H9 (cell line): Measurements from ENCODE around the gene GALNT10. TPM values are rescaled to one million over a fixed set of nuclear protein-coding genes. Genes with fewer than 3 reads are reported as not detected.

Source experiments
- DNase-seq: peaks from one replicate; pipeline ENCODE4 v3.0.0-alpha.2; 2017
- H2AFZ ChIP-seq: one replicate; pipeline ENCODE4 v1.6.1; 2013; ENCODE audit warnings: mild to moderate bottlenecking, low read length, control low read depth, moderate library complexity
- H2AK5ac ChIP-seq: 2 replicates; pipeline ENCODE4 v1.6.1; 2013; ENCODE audit warnings: low read length, control low read depth, mixed read lengths; ENCODE audit not compliant: insufficient read length
- H2BK120ac ChIP-seq: one replicate; pipeline ENCODE4 v1.6.1; 2013; ENCODE audit warnings: low read depth, mild to moderate bottlenecking, low read length, control low read depth, inconsistent platforms; ENCODE audit not compliant: poor library complexity, severe bottlenecking
- H2BK12ac ChIP-seq: 2 replicates; pipeline ENCODE4 v1.6.1; 2013; ENCODE audit warnings: low read length, control low read depth, mixed read lengths, low read depth; ENCODE audit not compliant: insufficient read length
- H2BK15ac ChIP-seq: 2 replicates; pipeline ENCODE4 v1.6.1; 2013; ENCODE audit warnings: low read depth, low read length, control low read depth
- H2BK20ac ChIP-seq: one replicate; pipeline ENCODE4 v1.6.1; 2013; ENCODE audit warnings: low read depth, mild to moderate bottlenecking, low read length, control low read depth, inconsistent platforms; ENCODE audit not compliant: poor library complexity, severe bottlenecking
- H2BK5ac ChIP-seq: 2 replicates; pipeline ENCODE4 v1.6.1; 2013; ENCODE audit warnings: low read length, control low read depth, mixed read lengths; ENCODE audit not compliant: insufficient read length
- H3K14ac ChIP-seq: 2 replicates; pipeline ENCODE4 v1.6.1; 2013; ENCODE audit warnings: low read length, control low read depth; ENCODE audit not compliant: insufficient read depth
- H3K18ac ChIP-seq: 2 replicates; pipeline ENCODE4 v1.6.1; 2013; ENCODE audit warnings: low read depth, mild to moderate bottlenecking, mixed read lengths, low read length, control low read depth; ENCODE audit not compliant: insufficient read length
- H3K23ac ChIP-seq: 2 replicates; pipeline ENCODE4 v1.6.1; 2013; ENCODE audit warnings: low read length, control low read depth, mixed read lengths, low read depth; ENCODE audit not compliant: insufficient read length
- H3K23me2 ChIP-seq: 2 replicates; pipeline ENCODE4 v1.6.1; 2013; ENCODE audit warnings: low read depth, mild to moderate bottlenecking, mixed read lengths, low read length, control low read depth; ENCODE audit not compliant: insufficient read length, poor library complexity, severe bottlenecking
- H3K27ac ChIP-seq: 2 replicates; pipeline ENCODE4 v1.5.1; 2013; ENCODE audit warnings: low read length, control low read depth, mixed read lengths, low read depth; ENCODE audit not compliant: insufficient read length
- H3K27me3 ChIP-seq: 2 replicates; pipeline ENCODE4 v1.6.1; 2013; ENCODE audit warnings: low read length, control low read depth, inconsistent platforms; ENCODE audit not compliant: insufficient read depth
- H3K4ac ChIP-seq: 2 replicates; pipeline ENCODE4 v1.6.1; 2013; ENCODE audit warnings: low read depth, mild to moderate bottlenecking, control low read depth, inconsistent platforms, low read length, moderate library complexity
- H3K4me1 ChIP-seq: 2 replicates; pipeline ENCODE4 v1.6.1; 2013; ENCODE audit warnings: low read length, control low read depth, inconsistent platforms; ENCODE audit not compliant: insufficient read depth
- H3K4me2 ChIP-seq: 2 replicates; pipeline ENCODE4 v1.6.1; 2013; ENCODE audit warnings: low read length, control low read depth, mixed read lengths; ENCODE audit not compliant: insufficient read length, insufficient read depth
- H3K56ac ChIP-seq: 2 replicates; pipeline ENCODE4 v1.6.1; 2013; ENCODE audit warnings: low read depth, mild to moderate bottlenecking, mixed read lengths, low read length, control low read depth; ENCODE audit not compliant: insufficient read length
- H3K79me1 ChIP-seq: 2 replicates; pipeline ENCODE4 v1.6.1; 2013; ENCODE audit warnings: low read depth, mild to moderate bottlenecking, moderate library complexity, low read length, control low read depth, inconsistent platforms; ENCODE audit not compliant: insufficient read depth, poor library complexity, severe bottlenecking
- H3K79me2 ChIP-seq: 2 replicates; pipeline ENCODE4 v1.6.1; 2013; ENCODE audit warnings: low read length, control low read depth, inconsistent platforms; ENCODE audit not compliant: insufficient read depth
- H3K9ac ChIP-seq: 2 replicates; pipeline ENCODE4 v1.6.1; 2013; ENCODE audit warnings: low read length, control low read depth, mixed read lengths; ENCODE audit not compliant: insufficient read length; ENCODE audit errors: extremely low read depth
- H3K9me3 ChIP-seq: one replicate; pipeline ENCODE4 v1.6.1; 2013; ENCODE audit warnings: low read depth, low read length, inconsistent platforms; ENCODE audit not compliant: control insufficient read depth
- H3T11ph ChIP-seq: one replicate; pipeline ENCODE4 v1.6.1; 2013; ENCODE audit warnings: mild to moderate bottlenecking, low read length, control low read depth, inconsistent platforms
- H4K20me1 ChIP-seq: one replicate; pipeline ENCODE4 v1.6.1; 2013; ENCODE audit not compliant: control insufficient read depth, insufficient read length, insufficient read depth
- H4K5ac ChIP-seq: 2 replicates; pipeline ENCODE4 v1.6.1; 2013; ENCODE audit warnings: low read depth, mild to moderate bottlenecking, mixed read lengths, low read length, control low read depth; ENCODE audit not compliant: insufficient read length
- H4K8ac ChIP-seq: replicated peaks from 2 replicates; pipeline ENCODE4 v1.6.1; 2013; ENCODE audit warnings: low read length, control low read depth, mixed read lengths, low read depth; ENCODE audit not compliant: insufficient read length
- H4K91ac ChIP-seq: 2 replicates; pipeline ENCODE4 v1.6.1; 2013; ENCODE audit warnings: low read depth, mild to moderate bottlenecking, moderate library complexity, mixed read lengths, low read length, control low read depth; ENCODE audit not compliant: insufficient read length
- H3K27ac Mint-ChIP-seq, 3 experiments: 2 replicates in 2 of 3; 3 replicates in 1 of 3; pipeline ENCODE4 v1.8.0; 2020 to 2021; ENCODE audit warnings: mixed read lengths in 3 of 3, mild to moderate bottlenecking in 1 of 3, moderate library complexity in 1 of 3
- H3K27me3 Mint-ChIP-seq: 2 replicates; pipeline ENCODE4 v1.8.0; 2021; ENCODE audit warnings: low read depth, mild to moderate bottlenecking, moderate library complexity, mixed read lengths
- H3K36me3 Mint-ChIP-seq, 3 experiments: 2 replicates in 2 of 3; 3 replicates in 1 of 3; pipeline ENCODE4 v1.8.0; 2020 to 2021; ENCODE audit warnings: low read depth in 3 of 3, mixed read lengths in 3 of 3; ENCODE audit not compliant: insufficient read depth in 1 of 3
- H3K4me1 Mint-ChIP-seq, 2 experiments: 2 replicates each; pipeline ENCODE4 v1.8.0; 2020; ENCODE audit warnings: mixed read lengths in 2 of 2
- H3K4me3 Mint-ChIP-seq, 2 experiments: 2 replicates in 1 of 2; 3 replicates in 1 of 2; pipeline ENCODE4 v1.8.0; 2020 to 2021; ENCODE audit warnings: mild to moderate bottlenecking in 2 of 2, mixed read lengths in 2 of 2, moderate library complexity in 1 of 2
- H3K9me3 Mint-ChIP-seq, 2 experiments: 2 replicates in 1 of 2; 3 replicates in 1 of 2; pipeline ENCODE4 v1.8.0; 2020; ENCODE audit warnings: mild to moderate bottlenecking in 2 of 2, mixed read lengths in 2 of 2, moderate library complexity in 1 of 2
- CTCF ChIP-seq: fragments of 200-600 bp; sonication (generic); conservative IDR thresholded peaks from 3 replicates; pipeline ENCODE4 v1.8.0; 2021; ENCODE audit warnings: antibody characterized with exemption, mild to moderate bottlenecking
- WGBS: extraction: QIAGEN DNeasy Blood & Tissue Kit; methylation state at CpG from one replicate; pipeline ENCODE4 v1.1.7; 2013; ENCODE audit warnings: missing lambda C conversion rate, low lambda C conversion rate, mixed read lengths; ENCODE audit not compliant: insufficient read length; ENCODE audit errors: extremely low coverage; 5-methylcytosine and 5-hydroxymethylcytosine counted together
- total RNA-seq: library from RNA; stranded (reverse); gene quantifications from 2 replicates; pipeline ENCODE4 v1.2.1, GENCODE V29; 2021

GALNT10 gene
- total RNA-seq, 1 experiment from 2014 or later: 15.4 TPM

GRCh38 chr5:154330097-154330667 is 139.6 kb downstream of the GALNT10 start:
- H3K27ac Mint-ChIP-seq: no peak overlapping the region
- Histone ChIP-seq H3K79me1 (no peaks in the 10 kb centered on the region), H4K5ac (no peak overlapping the region), H3K79me2 (no peaks in the 10 kb centered on the region), H3T11ph (no peak overlapping the region), H3K56ac (no peak overlapping the region), H3K4ac (no peak overlapping the region), H2BK20ac (no peak overlapping the region), H4K20me1 (no peaks in the 10 kb centered on the region), H2BK5ac (no peak overlapping the region), H3K14ac (no peak overlapping the region), H3K23ac (no peak overlapping the region), H2AFZ (no peak overlapping the region), H3K9ac (no peak overlapping the region), H3K9me3 (no peaks in the 10 kb centered on the region), H2BK120ac (no peak overlapping the region), H3K27me3 (no peaks in the 10 kb centered on the region), H2BK15ac (no peak overlapping the region), H4K91ac (no peak overlapping the region), H2BK12ac (no peak overlapping the region), H3K27ac (no peak overlapping the region), H3K4me2 (no peak overlapping the region), H2AK5ac (no peak overlapping the region), H3K4me1 (no peaks in the 10 kb centered on the region; the same call in 1 of the 2 replicates), H4K8ac (no peak overlapping the region), H3K23me2 (no peaks in the 10 kb centered on the region), H3K18ac (no peak overlapping the region)
- WGBS: no CpG with 5 or more reads among the region's 3 CpGs
- peaks cover 0 to 6% of the 10 kb centered on the region in 2 experiments; a peak in 2 of 4 replicates for H3K4me1 Mint-ChIP-seq
- H3K36me3 Mint-ChIP-seq: no peaks in the 10 kb centered on the region
- TF ChIP-seq CTCF: no peak
- no peaks in the 10 kb centered on the region for H3K27me3 Mint-ChIP-seq
- no peak for DNase-seq
- no peaks in the 10 kb centered on the region for H3K9me3 Mint-ChIP-seq
- no peak overlapping the region for H3K4me3 Mint-ChIP-seq
